Tibial nerve (tissue), 4 donors: ENCODE results near the gene STMN3. TPM values are rescaled to one million over a fixed set of nuclear protein-coding genes. Genes with fewer than 3 reads are reported as not detected.
A peak's percentile ranks its signal among the peaks of the same experiment; 100 is the strongest.
"Not testable (repeated sequence)": the region's sequence is repeated elsewhere in the genome, so short reads cannot be mapped to it uniquely, and the experiment has no call there.

Source experiments
- DNase-seq, 2 donors: peaks; one replicate each; pipeline ENCODE4 v3.0.0-alpha.2; 2019; ENCODE audit warnings: low spot score in 2 of 2
- H3K27ac ChIP-seq, 4 donors: fragments of 200-600 bp; sonication (generic) in 3 of 4; one replicate each; pipeline ENCODE4 v1.5.1; 2017 to 2019; ENCODE audit warnings: mild to moderate bottlenecking in 1 of 4
- H3K27me3 ChIP-seq, 2 donors: fragments of 200-600 bp; sonication (generic) in 1 of 2; one replicate each; pipeline versions ENCODE4 v1.5.1 to v1.6.0; 2017 to 2019
- H3K36me3 ChIP-seq, 3 donors: fragments of 200-600 bp; sonication (generic); one replicate each; pipeline ENCODE4 v1.5.1; 2018 to 2019
- H3K4me1 ChIP-seq, 4 donors: fragments of 200-600 bp; sonication (generic) in 3 of 4; one replicate each; pipeline ENCODE4 v1.5.1; 2017 to 2019
- H3K4me3 ChIP-seq, 4 donors: fragments of 200-600 bp; sonication (generic) in 3 of 4; one replicate each; pipeline ENCODE4 v1.5.1; 2017 to 2019; ENCODE audit warnings: mild to moderate bottlenecking in 1 of 4, moderate library complexity in 1 of 4
- H3K9me3 ChIP-seq, 4 donors: fragments of 200-600 bp; sonication (generic) in 3 of 4; one replicate each; pipeline ENCODE4 v1.5.1; 2017 to 2019
- CTCF ChIP-seq, 5 experiments: fragments of 200-600 bp in 3 of 5; fragments of 450-650 bp in 2 of 5; sonication (generic) in 3 of 5; IDR thresholded peaks; one replicate each; pipeline ENCODE4 v1.5.1; 2016 to 2019; ENCODE audit warnings: antibody characterized with exemption in 5 of 5, mild to moderate bottlenecking in 3 of 5, moderate library complexity in 2 of 5
- EP300 ChIP-seq, 2 donors: sonication (generic); formaldehyde crosslinking; IDR thresholded peaks; one replicate each; pipeline ENCODE4 v1.6.1; 2017; ENCODE audit warnings: antibody characterized with exemption in 2 of 2, mild to moderate bottlenecking in 1 of 2
- POLR2A ChIP-seq, 2 donors: fragments of 450-650 bp; IDR thresholded peaks; one replicate each; pipeline ENCODE4 v1.6.1; 2017; ENCODE audit warnings: antibody characterized with exemption in 2 of 2, mild to moderate bottlenecking in 2 of 2, moderate library complexity in 2 of 2
- WGBS, 2 donors: methylation state at CpG; one replicate each; pipeline ENCODE4 v1.1.5; 2018; 5-methylcytosine and 5-hydroxymethylcytosine counted together
- total RNA-seq, 4 donors: library from RNA; depleted of rRNA; stranded (reverse); fragments of >200 nt; gene quantifications; one replicate each; pipeline ENCODE4 v1.1.0, GENCODE V29; 2016

The STMN3 gene
- total RNA-seq, 4 donors from 2014 or later: 12.3 to 26.4 (median 15.5) TPM

- TF ChIP-seq CTCF (IDR thresholded peaks at IDR 0.05) (no peak), POLR2A (IDR thresholded peaks at IDR 0.05) (no peak), EP300 (IDR thresholded peaks at IDR 0.05) (no peak)
- H3K9me3 ChIP-seq: no peaks in the 10 kb centered on the region
- DNase-seq: no peak
- H3K27me3 ChIP-seq: no peaks in the 10 kb centered on the region
- H3K27ac ChIP-seq: peak overlapping the region in 2 of 4 donors; percentile 72 to 73
- 45 to 65% methylated on average over 11 to 14 of the region's 29 CpGs for WGBS, 2 donors
- H3K4me3 ChIP-seq: peak overlapping the region in 3 of 4 donors; percentile 34 to 66 (median 49)
- H3K4me1 ChIP-seq: peaks cover 0 to 18% (median 4%) of the 10 kb centered on the region in 4 donors
- peaks cover 0 to 9% (median 0%) of the 10 kb centered on the region in 3 donors for H3K36me3 ChIP-seq
These were observed 10.5 kb downstream of the STMN3 start for GRCh38 chr20:63642527-63643247.

- Histone ChIP-seq H3K4me3 (peak overlapping the region; percentile 26 to 73 (median 50)), H3K4me1 (peaks cover 0 to 18% (median 4%) of the 10 kb centered on the region in 4 donors), H3K36me3 (peaks cover 0 to 9% (median 0%) of the 10 kb centered on the region in 3 donors), H3K27ac (peak overlapping the region in 3 of 4 donors; percentile 71 to 91 (median 80)), H3K9me3 (no peaks in the 10 kb centered on the region), H3K27me3 (no peaks in the 10 kb centered on the region)
- DNase-seq: peak; percentile 80 to 85
- no peak for TF ChIP-seq POLR2A (IDR thresholded peaks at IDR 0.05)
- TF ChIP-seq EP300 (IDR thresholded peaks at IDR 0.05): no peak
- peak; percentile 6 to 74 (median 46) for TF ChIP-seq CTCF (IDR thresholded peaks at IDR 0.05)
- 4% methylated on average over 9 to 29 of the region's 86 CpGs for WGBS, 2 donors
These were observed 11.3 kb downstream of the STMN3 start for GRCh38 chr20:63641792-63642523.

DNA sequence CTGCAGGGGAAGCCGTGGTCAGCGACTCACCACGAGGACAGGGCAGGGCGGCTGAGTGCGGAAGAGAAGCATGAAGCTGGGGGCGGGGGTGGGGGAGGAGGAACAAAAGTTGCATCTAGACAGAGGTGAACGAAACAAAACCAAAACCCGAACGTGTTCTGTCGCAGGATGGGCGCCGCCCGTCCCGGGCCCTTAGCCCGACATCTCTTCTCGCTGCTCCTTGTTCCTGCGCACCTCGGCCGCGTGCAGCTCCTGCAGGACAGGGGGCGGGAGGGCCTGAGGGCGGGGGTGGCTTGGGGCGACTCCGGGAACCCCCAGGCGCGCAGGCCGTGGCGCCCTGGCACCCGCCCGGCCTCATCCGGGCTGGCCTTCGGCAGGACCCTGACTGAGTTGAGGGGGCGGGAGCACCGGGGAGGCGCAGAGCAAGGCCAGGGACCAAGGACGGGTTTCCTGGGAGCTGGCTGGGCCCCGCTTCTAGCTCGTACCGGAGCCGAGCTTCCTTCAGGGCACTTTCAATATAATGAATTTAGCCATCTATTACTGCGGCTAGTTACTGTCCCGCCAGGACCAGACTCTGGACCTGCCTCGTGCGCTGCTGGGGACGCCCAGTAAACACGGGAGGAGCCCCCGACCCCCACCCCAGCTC, 12.0 kb downstream of the STMN3 start:
- peak in 1 of 2 donors; percentile 21 for TF ChIP-seq EP300 (IDR thresholded peaks at IDR 0.05)
- TF ChIP-seq CTCF (IDR thresholded peaks at IDR 0.05): no peak
- TF ChIP-seq POLR2A (IDR thresholded peaks at IDR 0.05): peak in 1 of 2 donors; percentile 14
- peaks cover 0 to 18% (median 6%) of the 10 kb centered on the region in 4 donors for H3K4me1 ChIP-seq
- no peaks in the 10 kb centered on the region for H3K9me3 ChIP-seq
- H3K36me3 ChIP-seq: peaks cover 0 to 9% (median 0%) of the 10 kb centered on the region in 3 donors
- peak overlapping the region in 3 of 4 donors; percentile 71 to 91 (median 80) for H3K27ac ChIP-seq
- H3K27me3 ChIP-seq: no peaks in the 10 kb centered on the region
- WGBS, 2 donors: 25 to 49% methylated on average over 25 to 36 of the region's 47 CpGs
- peak overlapping the region; percentile 26 to 73 (median 45) for H3K4me3 ChIP-seq
- no peak for DNase-seq

DNA sequence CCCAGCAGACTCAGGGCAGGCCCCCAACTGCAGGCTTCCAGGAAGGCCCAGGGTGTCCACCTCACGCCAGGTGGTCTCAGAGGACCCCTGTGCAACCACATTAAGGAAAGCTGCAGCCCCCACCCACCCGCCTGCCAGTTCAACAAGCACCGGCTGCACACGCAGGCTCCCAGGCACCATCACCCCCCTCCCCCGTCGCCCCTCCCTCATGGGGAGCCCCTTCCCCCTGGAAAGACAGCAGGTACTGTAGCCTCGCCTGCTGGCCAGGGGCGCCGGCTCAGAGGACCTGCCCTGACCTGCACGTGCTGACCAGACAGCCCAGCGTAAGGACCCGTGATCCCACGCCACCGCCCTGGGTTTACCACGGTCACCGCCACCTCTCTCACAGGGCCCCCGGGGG, 12.5 kb downstream of the STMN3 start:
- DNase-seq, H3K36me3 ChIP-seq, H3K9me3 ChIP-seq, H3K27me3 ChIP-seq: not testable (repeated sequence)
- Histone ChIP-seq H3K4me3 (peak overlapping the region in 3 of 4 donors; percentile 34 to 73 (median 40)), H3K4me1 (peaks cover 0 to 18% (median 6%) of the 10 kb centered on the region in 4 donors), H3K27ac (peak overlapping the region in 2 of 4 donors; percentile 17 to 91)
- 64% methylated on average over 14 of the region's 17 CpGs; no CpG with 5 or more reads in 1 of the 2 donors for WGBS, 2 donors

DNA sequence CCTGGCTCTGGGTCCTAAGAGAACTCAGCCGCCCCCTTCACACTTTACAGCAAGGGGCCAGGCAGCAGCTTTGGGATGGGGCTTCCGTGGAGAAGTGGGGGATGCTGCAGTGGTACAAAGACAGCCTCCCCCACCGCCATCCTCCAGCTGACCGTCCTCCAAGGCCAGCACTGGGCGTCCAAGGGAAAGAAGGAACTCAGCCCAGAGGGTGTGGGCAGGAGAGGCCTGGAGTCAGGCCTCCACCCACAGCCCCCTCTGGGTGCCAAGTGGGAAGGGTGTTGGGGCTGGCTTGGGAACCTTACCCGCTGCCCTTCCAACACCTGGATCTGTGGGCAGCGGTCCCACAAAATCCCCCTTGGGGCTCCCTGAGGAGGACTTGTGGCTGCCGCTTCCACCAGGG, 13.1 kb downstream of the STMN3 start:
- DNase-seq: no peak
- 56 to 66% methylated on average over 7 to 8 of the region's 8 CpGs for WGBS, 2 donors
- peak overlapping the region in 3 of 4 donors; percentile 6 to 91 (median 36) for H3K27ac ChIP-seq
- H3K36me3 ChIP-seq: peaks cover 0 to 9% (median 0%) of the 10 kb centered on the region in 3 donors
- H3K4me3 ChIP-seq: peak overlapping the region in 2 of 4 donors; percentile 40 to 73
- H3K4me1 ChIP-seq: peaks cover 0 to 18% (median 6%) of the 10 kb centered on the region in 4 donors
- H3K9me3 ChIP-seq: no peaks in the 10 kb centered on the region
- H3K27me3 ChIP-seq: no peaks in the 10 kb centered on the region
- TF ChIP-seq CTCF (IDR thresholded peaks at IDR 0.05) (no peak), POLR2A (IDR thresholded peaks at IDR 0.05) (no peak), EP300 (IDR thresholded peaks at IDR 0.05) (no peak)
